Measurements from ENCODE around the gene RNH1.

DNA sequence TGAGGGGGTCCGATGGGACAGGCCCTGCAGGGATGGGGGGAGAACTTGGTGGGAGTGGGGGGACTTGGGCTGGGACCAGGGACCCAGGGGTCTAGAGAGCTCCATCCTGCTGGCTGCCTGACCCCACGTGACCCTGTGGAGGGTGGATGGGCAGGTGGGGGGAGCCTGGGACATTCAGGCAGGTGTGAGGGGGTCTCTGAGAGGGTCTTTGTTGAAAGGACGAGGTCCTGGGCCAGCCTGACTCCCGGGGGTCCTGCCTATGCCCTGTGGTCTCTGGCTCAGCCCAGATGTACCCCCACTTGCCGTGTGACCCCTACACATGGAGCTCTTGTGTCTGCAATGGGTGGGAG is 37.8 kb upstream of the RNH1 start:
- TF ChIP-seq CTCF (conservative IDR thresholded peaks at IDR 0.05; ENCODE audit: low read length) (no peak), EZH2phosphoT487 (IDR thresholded peaks at IDR 0.05; ENCODE audit: borderline replicate concordance, low read depth, low read length) (no peak)

Data from OCI-LY7 (cell line).